Hepatocyte (in vitro differentiated cells): ENCODE measurements around the gene RAPGEF5. TPM values are rescaled to one million over a fixed set of nuclear protein-coding genes. Genes with fewer than 3 reads are reported as not detected.

ENCODE experiments used
- DNase-seq: peaks from one replicate; pipeline ENCODE4 v3.0.0-alpha.2; 2016; ENCODE audit warnings: low spot score
- H2AFZ ChIP-seq: fragments of 200-600 bp; sonication (generic); 2 replicates; pipeline ENCODE4 v1.6.0; 2016; ENCODE audit warnings: antibody characterized with exemption, mild to moderate bottlenecking
- H3K27ac ChIP-seq: fragments of 200-600 bp; sonication (generic); 2 replicates; pipeline ENCODE4 v1.5.1; 2016; ENCODE audit warnings: mild to moderate bottlenecking
- H3K27me3 ChIP-seq: fragments of 200-600 bp; sonication (generic); 2 replicates; pipeline ENCODE4 v1.6.1; 2016
- H3K36me3 ChIP-seq: fragments of 200-600 bp; sonication (generic); replicated peaks from 2 replicates; pipeline ENCODE4 v1.5.1; 2016; ENCODE audit warnings: low read depth; ENCODE audit not compliant: insufficient read depth
- H3K4me1 ChIP-seq: fragments of 200-600 bp; sonication (generic); 2 replicates; pipeline ENCODE4 v1.5.1; 2016; ENCODE audit warnings: mild to moderate bottlenecking, moderate library complexity; ENCODE audit not compliant: insufficient read depth
- H3K4me2 ChIP-seq: fragments of 200-600 bp; sonication (generic); 2 replicates; pipeline ENCODE4 v1.6.0; 2016
- H3K4me3 ChIP-seq: fragments of 200-600 bp; sonication (generic); 2 replicates; pipeline ENCODE4 v1.5.1; 2016; ENCODE audit warnings: mild to moderate bottlenecking
- H3K79me2 ChIP-seq: fragments of 200-600 bp; sonication (generic); 2 replicates; pipeline ENCODE4 v1.6.0; 2017; ENCODE audit warnings: mild to moderate bottlenecking
- H3K9me2 ChIP-seq: fragments of 200-600 bp; sonication (generic); replicated peaks from 2 replicates; pipeline ENCODE4 v1.6.0; 2017; ENCODE audit warnings: mild to moderate bottlenecking; ENCODE audit not compliant: insufficient read depth
- H3K9me3 ChIP-seq: fragments of 200-600 bp; sonication (generic); 2 replicates; pipeline ENCODE4 v1.5.1; 2016; ENCODE audit warnings: low read depth, mild to moderate bottlenecking
- H4K20me1 ChIP-seq: fragments of 200-600 bp; sonication (generic); 2 replicates; pipeline ENCODE4 v1.6.0; 2016; ENCODE audit warnings: mild to moderate bottlenecking; ENCODE audit not compliant: insufficient read depth, poor library complexity, severe bottlenecking
- EZH2 ChIP-seq: fragments of 200-600 bp; sonication (generic); IDR thresholded peaks from 2 replicates; pipeline ENCODE4 v1.6.1; 2016; ENCODE audit warnings: antibody characterized with exemption, mild to moderate bottlenecking, borderline replicate concordance
- EZH2phosphoT487 ChIP-seq: fragments of 200-600 bp; sonication (generic); IDR thresholded peaks from one replicate; pipeline ENCODE4 v1.6.1; 2018; ENCODE audit warnings: antibody characterized with exemption, mild to moderate bottlenecking, low read depth, moderate library complexity; ENCODE audit not compliant: unreplicated experiment, severe bottlenecking
- WGBS: methylation state at CpG from one replicate; pipeline ENCODE4 v1.1.6; 2016; ENCODE audit warnings: low lambda C conversion rate; ENCODE audit errors: missing lambda C conversion rate; 5-methylcytosine and 5-hydroxymethylcytosine counted together
- polyA plus RNA-seq: library from polyadenylated mRNA; unstranded; fragments of >200 nt; fragmentation: Nextera tagmentation; extraction: Ambion mirVana; gene quantifications from 2 replicates; pipeline ENCODE4 v1.2.1, GENCODE V29; 2016
- total RNA-seq: library from RNA; depleted of rRNA; stranded (reverse); fragments of >200 nt; gene quantifications from 2 replicates; pipeline ENCODE4 v1.2.3, GENCODE V29; 2014
- TF ChIP-seq, protein P1 (sequence below): fragments of 200-600 bp; sonication (generic); IDR thresholded peaks from 2 replicates; pipeline ENCODE4 v1.5.1; 2016; ENCODE audit warnings: antibody characterized with exemption, mild to moderate bottlenecking; ENCODE audit not compliant: poor library complexity

RAPGEF5 gene
- total and polyA plus RNA-seq, 2 experiments from 2014 or later, result 5.2 to 14.5 TPM

DNA sequence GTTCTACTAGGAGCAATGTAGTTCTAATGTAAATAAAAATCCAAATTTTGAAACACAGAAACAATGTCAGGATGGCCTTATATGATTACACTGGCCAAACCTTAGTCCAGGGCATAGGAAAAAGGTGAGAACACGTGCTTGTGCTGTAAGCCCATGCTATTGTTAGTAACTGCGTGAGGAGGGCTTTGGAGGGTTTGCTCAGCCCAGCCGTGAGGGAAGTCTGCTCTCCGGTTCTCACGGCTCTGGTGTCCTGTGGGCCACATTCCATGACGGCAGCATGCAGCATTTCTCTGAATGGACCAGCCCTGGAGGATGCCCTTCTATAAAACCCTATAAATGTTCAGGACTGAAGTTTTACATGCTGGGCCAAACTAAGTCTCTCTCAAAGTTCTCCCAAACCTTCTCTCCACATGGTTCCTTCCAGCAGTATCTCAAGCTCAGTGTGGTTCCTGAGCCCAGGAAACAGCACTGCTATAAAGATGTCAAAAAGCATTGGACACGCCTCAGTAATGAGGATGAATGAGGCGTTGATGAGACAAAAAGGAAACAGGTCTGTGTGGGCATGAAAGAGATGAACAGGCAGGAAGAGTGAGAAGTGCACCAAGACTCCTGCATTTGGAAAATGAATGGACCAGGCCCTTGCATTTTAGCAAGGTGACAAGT is 236.4 kb downstream of the RAPGEF5 start:
- Histone ChIP-seq H3K4me3 (no peak overlapping the region), H3K27ac (no peak overlapping the region), H3K9me3 (no peaks in the 10 kb centered on the region), H3K4me1 (no peaks in the 10 kb centered on the region), H3K4me2 (no peak overlapping the region), H3K79me2 (no peaks in the 10 kb centered on the region), H2AFZ (no peak overlapping the region), H3K9me2 (no peaks in the 10 kb centered on the region), H3K36me3 (no peaks in the 10 kb centered on the region), H4K20me1 (no peaks in the 10 kb centered on the region), H3K27me3 (no peaks in the 10 kb centered on the region)
- no peak for DNase-seq
- WGBS, result 77% methylated on average over 8 of the region's 8 CpGs
- TF ChIP-seq EZH2 (no peak), EZH2phosphoT487 (no peak)
- TF ChIP-seq, protein P1, sequence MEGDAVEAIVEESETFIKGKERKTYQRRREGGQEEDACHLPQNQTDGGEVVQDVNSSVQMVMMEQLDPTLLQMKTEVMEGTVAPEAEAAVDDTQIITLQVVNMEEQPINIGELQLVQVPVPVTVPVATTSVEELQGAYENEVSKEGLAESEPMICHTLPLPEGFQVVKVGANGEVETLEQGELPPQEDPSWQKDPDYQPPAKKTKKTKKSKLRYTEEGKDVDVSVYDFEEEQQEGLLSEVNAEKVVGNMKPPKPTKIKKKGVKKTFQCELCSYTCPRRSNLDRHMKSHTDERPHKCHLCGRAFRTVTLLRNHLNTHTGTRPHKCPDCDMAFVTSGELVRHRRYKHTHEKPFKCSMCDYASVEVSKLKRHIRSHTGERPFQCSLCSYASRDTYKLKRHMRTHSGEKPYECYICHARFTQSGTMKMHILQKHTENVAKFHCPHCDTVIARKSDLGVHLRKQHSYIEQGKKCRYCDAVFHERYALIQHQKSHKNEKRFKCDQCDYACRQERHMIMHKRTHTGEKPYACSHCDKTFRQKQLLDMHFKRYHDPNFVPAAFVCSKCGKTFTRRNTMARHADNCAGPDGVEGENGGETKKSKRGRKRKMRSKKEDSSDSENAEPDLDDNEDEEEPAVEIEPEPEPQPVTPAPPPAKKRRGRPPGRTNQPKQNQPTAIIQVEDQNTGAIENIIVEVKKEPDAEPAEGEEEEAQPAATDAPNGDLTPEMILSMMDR, result no peak

DNA sequence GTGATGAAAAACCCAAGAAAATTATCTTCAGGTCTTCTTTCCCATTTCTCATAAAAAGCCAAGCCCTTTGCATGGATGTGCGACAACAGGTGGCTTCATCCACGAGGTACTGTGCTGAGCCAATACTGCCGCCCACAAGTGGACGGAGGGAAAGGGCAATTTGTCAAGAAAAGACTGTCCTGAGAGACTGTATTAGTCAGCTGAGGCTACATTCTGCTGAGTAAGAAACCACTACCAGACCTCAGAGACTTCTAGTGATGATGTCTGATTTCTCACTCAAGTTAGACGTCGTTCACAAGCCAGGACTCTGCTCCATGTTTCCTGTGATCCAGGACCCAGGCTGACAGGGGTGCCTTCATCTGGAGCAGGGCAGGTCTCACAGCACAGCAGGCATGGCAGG is 239.7 kb downstream of the RAPGEF5 start:
- Histone ChIP-seq H3K4me3 (no peak overlapping the region), H3K4me2 (no peak overlapping the region), H3K79me2 (no peaks in the 10 kb centered on the region), H3K27me3 (no peaks in the 10 kb centered on the region), H3K36me3 (no peaks in the 10 kb centered on the region), H3K9me2 (no peaks in the 10 kb centered on the region), H4K20me1 (no peaks in the 10 kb centered on the region), H3K4me1 (no peaks in the 10 kb centered on the region), H3K9me3 (no peaks in the 10 kb centered on the region), H2AFZ (no peak overlapping the region), H3K27ac (no peak overlapping the region)
- no peak for DNase-seq
- 92% methylated on average over 6 of the region's 6 CpGs for WGBS
- TF ChIP-seq EZH2 (no peak), EZH2phosphoT487 (no peak)
- TF ChIP-seq, protein P1, result no peak

DNA sequence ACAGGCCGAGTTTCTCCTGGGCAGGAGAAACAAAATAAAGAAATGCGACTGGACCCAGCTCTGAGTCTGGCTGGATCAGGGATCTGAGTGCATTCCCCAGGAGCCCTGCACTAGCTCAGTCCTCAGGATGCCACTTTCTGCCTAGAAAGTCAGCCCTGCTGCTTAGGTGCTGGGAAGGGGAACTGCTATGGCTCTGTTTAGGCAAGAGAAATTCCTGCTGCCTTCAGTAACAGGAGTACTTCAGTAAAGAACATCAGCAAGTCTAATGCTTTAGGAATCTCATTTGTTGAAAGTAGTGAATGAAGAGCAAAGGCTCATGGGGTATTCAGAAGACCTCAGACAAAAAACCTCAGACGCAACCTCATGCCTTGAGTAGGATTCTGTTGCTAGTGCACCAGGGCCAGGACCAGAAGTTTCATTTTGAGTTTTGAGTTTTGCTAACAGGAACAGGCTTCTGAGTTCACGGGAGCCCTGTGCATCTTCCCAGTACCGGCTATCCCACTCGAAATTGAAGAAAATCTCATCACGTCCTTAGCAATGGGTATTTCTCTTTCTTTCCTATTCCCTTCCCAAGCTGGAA is 240.4 kb downstream of the RAPGEF5 start:
- no peak overlapping the region for H2AFZ ChIP-seq
- H3K27me3 ChIP-seq, result no peaks in the 10 kb centered on the region
- 95% methylated on average over 7 of the region's 7 CpGs for WGBS
- H3K4me3 ChIP-seq, result no peak overlapping the region
- H3K4me2 ChIP-seq, result no peak overlapping the region
- no peak overlapping the region for H3K27ac ChIP-seq
- no peaks in the 10 kb centered on the region for H3K36me3 ChIP-seq
- H3K79me2 ChIP-seq, result no peaks in the 10 kb centered on the region
- H3K9me3 ChIP-seq, result no peaks in the 10 kb centered on the region
- no peaks in the 10 kb centered on the region for H4K20me1 ChIP-seq
- H3K9me2 ChIP-seq, result no peaks in the 10 kb centered on the region
- DNase-seq, result no peak
- TF ChIP-seq EZH2 (no peak), EZH2phosphoT487 (no peak)
- TF ChIP-seq, protein P1, result no peak
- H3K4me1 ChIP-seq, result no peaks in the 10 kb centered on the region
